HG02852 (cell line): ENCODE measurements around the gene PEAR1.

Source experiments
- ATAC-seq: cut with Tn5 transposase; IDR thresholded peaks from one replicate; pipeline ENCODE4 v1.9.1; 2021; ENCODE audit warnings: mild to moderate bottlenecking, moderate library complexity; ENCODE audit not compliant: unreplicated experiment

Gene PEAR1

GRCh38 chr1:156899956-156900718 lies 6.6 kb downstream of the PEAR1 start:
- no peak for ATAC-seq

GRCh38 chr1:156900896-156901589 lies 7.5 kb downstream of the PEAR1 start:
- ATAC-seq: no peak

GRCh38 chr1:156901590-156901900 lies 8.0 kb downstream of the PEAR1 start:
- no peak for ATAC-seq

GRCh38 chr1:156901966-156902915 lies 8.7 kb downstream of the PEAR1 start:
- no peak for ATAC-seq

- no peak for ATAC-seq
Measured at GRCh38 chr1:156903328-156904091, 10.0 kb downstream of the PEAR1 start.

GRCh38 chr1:156904187-156904959 lies 10.9 kb downstream of the PEAR1 start:
- ATAC-seq: no peak

GRCh38 chr1:156905176-156905575 lies 11.7 kb downstream of the PEAR1 start:
- no peak for ATAC-seq

GRCh38 chr1:156905651-156906050 lies 12.1 kb downstream of the PEAR1 start:
- ATAC-seq: no peak

GRCh38 chr1:156906206-156906906 lies 12.8 kb downstream of the PEAR1 start:
- no peak for ATAC-seq

- no peak for ATAC-seq
Measured at GRCh38 chr1:156908541-156908940, 15.0 kb downstream of the PEAR1 start.

- no peak for ATAC-seq
Measured at GRCh38 chr1:156908955-156909354, 15.4 kb downstream of the PEAR1 start.

GRCh38 chr1:156909671-156910070 lies 16.2 kb downstream of the PEAR1 start:
- no peak for ATAC-seq

GRCh38 chr1:156910309-156910782 lies 16.8 kb downstream of the PEAR1 start:
- ATAC-seq: no peak

- ATAC-seq: no peak
Measured at GRCh38 chr1:156911577-156912298, 18.2 kb downstream of the PEAR1 start.

GRCh38 chr1:156912310-156912709 lies 18.8 kb downstream of the PEAR1 start:
- no peak for ATAC-seq

- ATAC-seq: no peak
Measured at GRCh38 chr1:156912861-156913808, 19.6 kb downstream of the PEAR1 start.

- ATAC-seq: no peak
Measured at GRCh38 chr1:156913809-156914387, 20.4 kb downstream of the PEAR1 start.
